ENCODE measurements around the gene CPEB3.

- TF ChIP-seq POLR2A (IDR thresholded peaks at IDR 0.05): no peak
- TF ChIP-seq, protein P1, sequence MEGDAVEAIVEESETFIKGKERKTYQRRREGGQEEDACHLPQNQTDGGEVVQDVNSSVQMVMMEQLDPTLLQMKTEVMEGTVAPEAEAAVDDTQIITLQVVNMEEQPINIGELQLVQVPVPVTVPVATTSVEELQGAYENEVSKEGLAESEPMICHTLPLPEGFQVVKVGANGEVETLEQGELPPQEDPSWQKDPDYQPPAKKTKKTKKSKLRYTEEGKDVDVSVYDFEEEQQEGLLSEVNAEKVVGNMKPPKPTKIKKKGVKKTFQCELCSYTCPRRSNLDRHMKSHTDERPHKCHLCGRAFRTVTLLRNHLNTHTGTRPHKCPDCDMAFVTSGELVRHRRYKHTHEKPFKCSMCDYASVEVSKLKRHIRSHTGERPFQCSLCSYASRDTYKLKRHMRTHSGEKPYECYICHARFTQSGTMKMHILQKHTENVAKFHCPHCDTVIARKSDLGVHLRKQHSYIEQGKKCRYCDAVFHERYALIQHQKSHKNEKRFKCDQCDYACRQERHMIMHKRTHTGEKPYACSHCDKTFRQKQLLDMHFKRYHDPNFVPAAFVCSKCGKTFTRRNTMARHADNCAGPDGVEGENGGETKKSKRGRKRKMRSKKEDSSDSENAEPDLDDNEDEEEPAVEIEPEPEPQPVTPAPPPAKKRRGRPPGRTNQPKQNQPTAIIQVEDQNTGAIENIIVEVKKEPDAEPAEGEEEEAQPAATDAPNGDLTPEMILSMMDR (IDR thresholded peaks at IDR 0.05): no peak
Observed at GRCh38 chr10:92068900-92069299, 222.0 kb downstream of the CPEB3 start.

Data from heart left ventricle (tissue), 13 donors.